ENCODE data around the gene UBASH3B. TPM values are rescaled to one million over a fixed set of nuclear protein-coding genes. Genes with fewer than 3 reads are reported as not detected.

Gene UBASH3B
- total RNA-seq, 1 experiment from 2014 or later: 10.3 TPM

GRCh38 chr11:122737951-122738693 is 82.6 kb downstream of the UBASH3B start:
- no peaks in the 10 kb centered on the region for H3K27me3 Mint-ChIP-seq (ENCODE audit: insufficient read depth, unreplicated experiment)
- BruUV-seq (replicated peaks): no TSS peak
- no peak for DNase-seq (ENCODE audit: unreplicated experiment)
- CTCF ChIA-PET: interaction anchor here (0.5 to 1.2 kb wide), 3 partner anchors 12 to 110 kb away, joined by 3 read pairs; no protein-coding TSS in a partner anchor
- H3K4me3 Mint-ChIP-seq (ENCODE audit: unreplicated experiment): no peak overlapping the region
- H3K9me3 Mint-ChIP-seq (ENCODE audit: unreplicated experiment): no peaks in the 10 kb centered on the region
- H3K4me1 Mint-ChIP-seq (ENCODE audit: insufficient read depth, unreplicated experiment): no peaks in the 10 kb centered on the region
- TF ChIP-seq CTCF (IDR thresholded peaks at IDR 0.05; ENCODE audit: unreplicated experiment): no peak
- H3K36me3 Mint-ChIP-seq (ENCODE audit: insufficient read depth, unreplicated experiment): no peaks in the 10 kb centered on the region
- POLR2A ChIA-PET: no interaction called here
- intact Hi-C loops (cut with micrococcal nuclease): no loop called here
- no peak overlapping the region for H3K27ac Mint-ChIP-seq (ENCODE audit: low read depth, unreplicated experiment)

GRCh38 chr11:122741613-122742300 is 86.2 kb downstream of the UBASH3B start:
- ChIA-PET POLR2A (no interaction called here), CTCF (interaction anchor here (1.2 kb wide), 1 partner anchor 30 kb away, joined by 3 read pairs; no protein-coding TSS in a partner anchor)
- no peak for TF ChIP-seq CTCF (IDR thresholded peaks at IDR 0.05; ENCODE audit: unreplicated experiment)
- H3K9me3 Mint-ChIP-seq (ENCODE audit: unreplicated experiment): no peaks in the 10 kb centered on the region
- DNase-seq (ENCODE audit: unreplicated experiment): no peak
- no peak overlapping the region for H3K27ac Mint-ChIP-seq (ENCODE audit: low read depth, unreplicated experiment)
- H3K36me3 Mint-ChIP-seq (ENCODE audit: insufficient read depth, unreplicated experiment): no peaks in the 10 kb centered on the region
- intact Hi-C loops (cut with micrococcal nuclease): no loop called here
- BruUV-seq (replicated peaks): no TSS peak
- H3K27me3 Mint-ChIP-seq (ENCODE audit: insufficient read depth, unreplicated experiment): no peaks in the 10 kb centered on the region
- H3K4me3 Mint-ChIP-seq (ENCODE audit: unreplicated experiment): no peak overlapping the region
- H3K4me1 Mint-ChIP-seq (ENCODE audit: insufficient read depth, unreplicated experiment): no peaks in the 10 kb centered on the region

GRCh38 chr11:122742301-122743018 is 86.9 kb downstream of the UBASH3B start:
- CTCF ChIA-PET: interaction anchor here (0.6 kb wide), 1 partner anchor 8 kb away, joined by 3 read pairs; no protein-coding TSS in a partner anchor
- H3K36me3 Mint-ChIP-seq (ENCODE audit: insufficient read depth, unreplicated experiment): no peaks in the 10 kb centered on the region

More at GRCh38 chr11:122742301-122743018, 86.9 kb downstream of the UBASH3B start:
- POLR2A ChIA-PET: no interaction called here
- no peak for DNase-seq (ENCODE audit: unreplicated experiment)
- TF ChIP-seq CTCF (IDR thresholded peaks at IDR 0.05; ENCODE audit: unreplicated experiment): no peak
- Mint-ChIP-seq H3K4me1 (ENCODE audit: insufficient read depth, unreplicated experiment) (no peaks in the 10 kb centered on the region), H3K4me3 (ENCODE audit: unreplicated experiment) (no peak overlapping the region), H3K9me3 (ENCODE audit: unreplicated experiment) (no peaks in the 10 kb centered on the region), H3K27me3 (ENCODE audit: insufficient read depth, unreplicated experiment) (no peaks in the 10 kb centered on the region), H3K27ac (ENCODE audit: low read depth, unreplicated experiment) (no peak overlapping the region)
- no TSS peak for BruUV-seq (replicated peaks)
- intact Hi-C loops (cut with micrococcal nuclease): no loop called here
